Hematopoietic multipotent progenitor cell treated with erythropoietin and hydrocortisone succinate and interleukin-3 and kit ligand, for 15 days (in vitro differentiated cells): ENCODE data around the gene NDUFA8.
"Not testable (repeated sequence)": the region's sequence is repeated elsewhere in the genome, so short reads cannot be mapped to it uniquely, and the experiment has no call there.

ENCODE experiments used
- DNase-seq: peaks from one replicate; pipeline ENCODE4 v3.0.0-alpha.2; 2015; ENCODE audit warnings: low spot score

Gene NDUFA8

GRCh38 chr9:122121391-122121790 lies 38.2 kb downstream of the NDUFA8 start:
- DNase-seq, result no peak

- DNase-seq, result no peak
Observed at GRCh38 chr9:122120316-122121071, 39.1 kb downstream of the NDUFA8 start.

GRCh38 chr9:122119721-122120120 lies 39.9 kb downstream of the NDUFA8 start:
- no peak for DNase-seq

GRCh38 chr9:122119166-122119521 lies 40.4 kb downstream of the NDUFA8 start:
- no peak for DNase-seq

GRCh38 chr9:122118343-122119165 lies 41.0 kb downstream of the NDUFA8 start:
- DNase-seq, result no peak

GRCh38 chr9:122117241-122117640 lies 42.3 kb downstream of the NDUFA8 start:
- not testable (repeated sequence) for DNase-seq

- no peak for DNase-seq
Observed at GRCh38 chr9:122116448-122117173, 43.0 kb downstream of the NDUFA8 start.

GRCh38 chr9:122116040-122116439 lies 43.5 kb downstream of the NDUFA8 start:
- no peak for DNase-seq

- DNase-seq, result no peak
Observed at GRCh38 chr9:122115176-122116035, 44.2 kb downstream of the NDUFA8 start.

GRCh38 chr9:122113574-122113973 lies 46.0 kb downstream of the NDUFA8 start:
- DNase-seq, result no peak

GRCh38 chr9:122112238-122112637 lies 47.3 kb downstream of the NDUFA8 start:
- DNase-seq, result no peak

- no peak for DNase-seq
Observed at GRCh38 chr9:122111413-122112085, 48.0 kb downstream of the NDUFA8 start.

- no peak for DNase-seq
Observed at GRCh38 chr9:122110100-122110833, 49.3 kb downstream of the NDUFA8 start.

GRCh38 chr9:122109035-122109813 lies 50.4 kb downstream of the NDUFA8 start:
- DNase-seq, result no peak

- no peak for DNase-seq
Observed at GRCh38 chr9:122107291-122107805, 52.2 kb downstream of the NDUFA8 start.

- DNase-seq, result no peak
Observed at GRCh38 chr9:122106576-122106975, 53.0 kb downstream of the NDUFA8 start.

- no peak for DNase-seq
Observed at GRCh38 chr9:122103985-122104384, 55.6 kb downstream of the NDUFA8 start.

- DNase-seq, result no peak
Observed at GRCh38 chr9:122102156-122102555, 57.4 kb downstream of the NDUFA8 start.

- no peak for DNase-seq
Observed at GRCh38 chr9:122100756-122101155, 58.8 kb downstream of the NDUFA8 start.
